CD4-positive, alpha-beta T cell treated with Interleukin-6 for 4 hours (primary cell): ENCODE results near the gene EIF4G3.

Source experiments
- DNase-seq: peaks from one replicate; pipeline ENCODE4 v3.0.0-alpha.2; 2020; ENCODE audit warnings: mixed read lengths

The EIF4G3 gene

DNA sequence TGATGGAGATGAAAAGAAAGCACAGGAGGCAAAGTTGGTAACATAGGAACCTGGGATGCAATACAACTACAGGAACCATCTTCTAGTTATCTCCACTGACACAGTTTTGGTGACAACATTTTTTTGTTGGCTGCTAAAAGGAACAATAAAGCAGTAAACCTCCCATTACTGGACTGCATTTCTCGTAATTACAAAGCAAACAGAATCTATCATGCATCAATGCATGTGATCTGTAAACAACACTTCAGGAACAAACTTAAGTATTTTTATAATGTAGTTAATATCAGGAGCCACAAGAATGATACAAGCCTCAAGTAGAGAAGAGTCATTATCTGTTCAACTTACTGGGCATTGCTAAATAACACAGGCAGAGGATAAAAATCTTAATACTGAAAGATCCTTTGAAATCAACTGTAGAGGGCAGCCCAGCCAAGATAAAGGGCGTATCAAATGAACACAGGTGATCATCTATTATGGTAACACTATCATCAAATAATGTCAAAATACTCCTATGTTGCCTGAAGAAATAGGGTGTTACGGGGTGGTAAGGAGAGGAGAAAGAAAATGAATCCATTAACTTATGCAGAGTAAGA is 193.3 kb downstream of the EIF4G3 start:
- no peak for DNase-seq

DNA sequence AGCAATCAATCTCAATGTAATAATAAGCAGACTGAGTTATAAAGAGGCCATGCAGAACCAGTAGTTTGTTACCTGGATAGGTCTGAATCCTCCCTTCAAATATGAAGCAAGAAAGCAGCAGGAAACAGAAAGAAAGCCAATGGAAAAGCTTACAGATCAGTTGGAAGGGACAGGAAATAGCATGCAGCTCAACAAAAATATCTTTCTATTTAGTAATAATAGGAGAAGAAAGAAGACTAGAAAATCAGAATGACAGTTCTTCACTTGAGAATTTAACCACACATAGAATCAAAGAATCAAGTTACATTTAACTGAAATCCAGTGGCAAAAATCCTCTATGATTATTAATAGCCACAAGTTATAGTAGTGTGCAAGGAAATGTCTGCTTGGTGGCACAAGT is 194.4 kb downstream of the EIF4G3 start:
- DNase-seq: no peak

DNA sequence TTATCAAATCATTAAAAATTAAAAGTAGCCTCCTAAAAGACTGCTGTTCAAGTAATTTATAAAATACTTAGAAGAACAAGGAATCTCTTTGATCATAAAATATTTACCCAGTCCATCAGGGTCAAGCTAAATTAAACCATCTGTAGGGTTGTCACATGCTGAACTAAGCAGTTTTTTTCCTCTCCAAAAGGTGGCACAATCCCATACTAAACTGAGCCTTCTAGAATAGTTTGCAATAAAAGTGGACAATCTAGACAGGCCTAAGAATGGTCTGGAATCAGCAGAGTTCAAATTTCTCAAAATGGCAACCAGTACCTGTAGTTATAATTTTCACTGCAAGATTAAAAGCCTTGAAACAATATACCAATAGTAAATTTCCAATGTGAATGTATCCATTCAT is 194.8 kb downstream of the EIF4G3 start:
- no peak for DNase-seq

DNA sequence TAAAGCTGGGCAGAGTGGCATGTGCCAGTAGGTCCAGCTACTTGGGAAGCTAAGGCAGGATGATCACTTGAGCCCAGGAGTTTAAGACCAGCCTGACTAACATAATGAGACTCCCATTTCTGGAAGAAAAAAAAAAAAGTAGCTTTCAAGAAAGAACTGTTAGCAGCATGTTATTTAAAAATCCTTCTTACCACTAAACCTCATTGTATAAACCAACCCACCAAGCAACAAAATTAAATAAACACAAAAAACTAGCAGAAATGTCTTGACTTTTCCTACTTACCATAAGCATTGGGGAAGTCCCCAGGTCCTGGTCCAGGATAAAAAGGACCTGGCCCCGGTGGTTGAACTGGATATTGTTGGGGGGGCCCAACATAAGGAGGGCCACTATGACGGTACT is 196.6 kb downstream of the EIF4G3 start:
- no peak for DNase-seq

DNA sequence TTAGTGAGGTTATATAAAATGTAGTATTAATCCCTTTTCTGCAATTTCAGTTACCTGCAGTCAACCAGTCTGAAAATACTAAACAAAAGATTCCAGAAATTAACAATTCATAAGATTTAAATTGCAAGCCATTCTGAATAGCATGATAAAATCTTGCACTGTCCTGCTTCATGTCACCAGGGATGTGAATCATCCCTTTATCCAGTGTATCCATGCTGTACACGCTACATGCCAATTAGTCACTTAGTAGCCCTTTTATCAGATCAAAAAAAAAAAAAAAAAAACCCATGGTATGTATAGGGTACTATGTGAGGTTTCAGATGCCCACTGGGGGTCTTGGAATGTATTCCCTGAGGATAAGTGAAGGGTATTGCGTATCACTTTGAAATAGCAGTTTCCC is 198.3 kb downstream of the EIF4G3 start:
- DNase-seq: no peak

DNA sequence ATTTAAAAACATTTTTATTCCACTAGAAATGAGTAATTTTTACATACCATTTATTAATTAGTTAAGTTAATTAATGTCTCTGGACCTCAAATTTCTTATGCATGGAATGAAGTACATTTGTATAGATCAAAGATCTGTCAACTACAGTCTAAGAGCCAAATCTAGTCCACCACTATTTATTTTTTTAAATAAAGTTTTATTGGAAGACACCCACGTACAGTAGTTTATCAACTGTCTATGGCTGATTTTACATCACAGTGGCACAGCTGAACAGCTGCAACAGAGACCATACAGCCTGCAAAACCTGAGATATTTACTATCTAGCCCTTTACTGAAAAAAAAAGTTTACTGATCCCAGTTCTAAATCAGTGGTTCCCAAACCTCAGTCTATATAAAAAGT is 201.0 kb downstream of the EIF4G3 start:
- DNase-seq: no peak

DNA sequence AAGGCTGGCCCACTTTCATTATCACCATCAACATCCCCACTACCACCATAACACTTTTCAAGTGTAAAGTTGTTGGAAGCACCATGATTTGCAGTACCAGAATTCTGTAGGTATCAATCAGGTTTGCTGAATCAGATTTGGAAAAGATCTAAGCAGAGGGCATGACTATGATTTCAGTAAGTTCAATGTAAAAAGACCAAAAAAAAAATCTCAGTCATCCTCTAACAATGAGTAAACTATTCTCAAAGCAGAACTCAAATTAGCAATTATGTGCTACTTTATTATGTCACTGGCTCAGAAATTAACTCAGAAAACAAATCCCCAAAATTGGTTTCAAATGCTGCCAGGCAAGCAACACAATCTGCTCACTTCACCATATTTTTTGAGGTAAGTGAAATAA is 201.7 kb downstream of the EIF4G3 start:
- no peak for DNase-seq

DNA sequence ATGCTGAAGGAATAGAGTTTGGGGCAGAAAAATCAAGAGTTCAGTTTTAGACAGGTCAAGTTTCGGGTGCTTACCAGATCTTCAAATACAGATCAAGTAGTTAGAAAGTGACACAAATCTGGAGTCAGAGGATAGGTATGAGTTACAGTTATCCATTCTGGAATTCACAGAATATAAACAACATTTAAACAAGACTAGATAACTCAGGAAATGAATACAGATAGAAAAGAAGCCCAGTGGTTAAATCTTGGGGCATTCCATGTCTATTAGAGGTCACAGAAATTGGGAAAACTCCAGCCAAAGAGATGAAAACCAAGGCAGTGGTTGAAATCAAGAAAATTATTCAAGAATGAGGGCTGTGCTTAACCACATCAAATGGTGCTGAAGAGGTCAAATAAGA is 202.6 kb downstream of the EIF4G3 start:
- DNase-seq: no peak

DNA sequence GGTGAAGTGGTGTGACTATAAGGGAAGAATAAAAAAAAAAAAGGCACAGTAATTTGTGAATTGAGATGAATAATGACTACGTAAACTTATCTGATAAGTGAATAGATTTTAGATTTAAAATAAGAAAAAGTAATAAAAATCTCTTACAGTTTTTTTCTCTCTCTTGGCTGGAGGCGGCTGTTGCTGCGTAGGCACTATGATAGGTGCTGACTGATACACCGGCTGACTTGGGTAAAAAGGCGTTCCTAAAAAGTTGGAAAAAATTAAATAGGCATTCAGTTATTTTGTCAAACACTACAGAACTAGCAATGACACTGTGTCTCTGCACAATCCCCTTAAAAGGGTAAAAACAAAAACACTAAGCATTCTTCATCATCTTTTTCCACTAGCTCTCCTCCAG is 203.8 kb downstream of the EIF4G3 start:
- DNase-seq: no peak

DNA sequence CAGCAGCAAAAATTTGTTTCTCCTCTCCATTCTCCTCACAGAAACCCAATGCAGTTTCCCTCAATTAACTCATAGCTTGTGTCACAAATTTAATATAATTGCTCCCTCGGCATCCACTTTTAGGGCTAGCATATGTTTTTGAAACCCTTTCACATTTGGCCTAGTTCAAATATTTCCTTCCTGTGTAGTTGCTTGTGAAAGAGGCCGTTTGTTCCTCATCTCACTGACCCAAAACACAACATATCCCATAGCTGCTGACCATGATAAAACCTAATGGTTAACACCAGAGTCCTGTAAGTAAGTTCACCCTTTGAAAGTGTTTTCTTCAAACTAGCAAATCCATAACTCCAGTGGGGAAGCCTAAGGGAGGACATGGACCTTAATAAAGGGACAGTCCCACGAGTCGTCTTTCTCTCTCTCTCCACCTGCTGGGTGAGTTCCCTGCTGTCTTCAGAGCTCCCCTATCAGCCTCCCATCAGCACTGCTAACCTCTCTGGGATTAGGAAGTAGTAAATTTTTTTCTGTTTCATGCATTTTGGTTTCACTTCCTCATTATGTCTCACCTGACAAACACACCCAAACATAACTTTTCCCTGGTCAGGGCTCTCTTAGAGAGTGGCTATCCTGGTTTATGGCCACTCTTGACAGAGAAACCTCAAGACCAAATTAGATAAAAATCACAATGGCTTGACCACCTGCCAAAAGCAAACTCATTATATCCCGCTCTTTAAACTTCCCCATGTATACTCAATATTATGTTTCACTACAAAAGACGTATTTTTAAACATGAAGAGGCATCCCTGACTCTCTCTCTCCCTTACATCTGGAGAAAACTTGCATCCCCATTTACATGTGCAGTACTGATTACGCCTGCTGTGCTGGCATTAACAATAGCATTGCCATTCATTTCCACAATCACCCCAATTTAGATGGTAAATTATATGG is 211.9 kb downstream of the EIF4G3 start:
- no peak for DNase-seq

DNA sequence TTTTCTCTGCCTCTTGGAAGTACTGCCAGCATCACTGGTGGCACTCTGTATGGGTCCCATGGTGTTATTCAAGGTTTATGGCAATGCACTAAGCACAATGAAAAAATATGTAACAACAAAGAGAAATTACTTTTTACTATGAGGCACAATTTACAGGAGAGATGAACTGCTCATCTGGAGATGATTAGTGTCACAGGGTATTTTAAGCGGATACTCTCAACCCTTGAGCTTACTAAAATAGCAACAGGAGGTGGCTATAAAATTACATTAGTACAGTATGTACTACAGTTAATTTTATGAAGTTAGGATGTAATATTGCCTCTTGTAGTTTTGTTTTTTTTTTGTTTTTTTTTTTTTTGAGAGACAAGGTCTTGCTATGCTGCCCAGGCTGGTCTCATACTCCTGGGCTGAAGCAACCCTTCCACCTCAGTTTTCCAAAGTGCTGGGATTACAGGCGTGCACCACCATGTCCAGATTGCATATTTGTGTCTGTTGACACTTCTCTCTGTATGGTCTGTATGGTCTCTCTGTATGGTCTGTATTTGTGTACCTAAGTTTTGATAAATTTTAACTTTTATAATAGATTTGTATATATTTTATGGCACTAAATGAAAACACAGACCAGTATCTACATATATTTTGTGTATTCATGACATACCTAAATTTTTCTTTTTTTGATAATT is 214.0 kb downstream of the EIF4G3 start:
- DNase-seq: no peak

DNA sequence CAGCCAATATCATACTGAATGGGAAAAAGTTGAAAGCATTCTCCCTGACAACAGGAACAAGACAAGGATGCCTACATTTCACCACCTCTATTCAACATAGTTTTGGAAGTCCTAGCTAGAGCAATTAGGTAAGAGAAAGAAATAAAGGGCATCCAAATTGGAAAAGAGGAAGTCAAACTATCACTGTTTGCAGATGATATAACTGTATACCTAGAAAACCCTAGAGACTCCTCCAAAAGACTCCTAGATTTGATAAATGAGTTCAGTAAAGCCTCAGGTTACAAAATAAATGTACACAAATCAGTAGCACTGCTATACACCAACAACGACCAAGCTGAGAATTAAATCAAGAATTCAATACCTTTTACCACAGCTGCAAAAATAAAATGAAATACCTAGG is 218.3 kb downstream of the EIF4G3 start:
- DNase-seq: no peak

DNA sequence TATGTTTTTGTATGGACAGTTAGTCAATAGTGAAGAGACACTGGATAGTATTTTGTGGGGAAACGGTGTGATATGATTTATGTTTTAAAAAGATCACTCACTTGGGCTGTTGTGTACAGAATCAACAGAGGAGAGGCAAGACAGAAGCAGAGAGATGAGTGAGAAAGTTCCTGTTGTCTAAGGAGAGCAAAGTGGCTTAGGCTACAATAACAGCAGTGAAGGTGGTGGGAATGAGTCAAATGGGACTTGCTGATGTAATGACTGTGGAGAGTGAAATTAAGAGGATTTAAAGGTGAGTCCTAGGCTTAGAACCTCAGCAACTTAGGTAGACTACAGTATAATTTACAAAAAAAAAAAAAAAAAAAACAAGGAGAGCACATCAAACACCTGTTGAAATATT is 220.4 kb downstream of the EIF4G3 start:
- no peak for DNase-seq

DNA sequence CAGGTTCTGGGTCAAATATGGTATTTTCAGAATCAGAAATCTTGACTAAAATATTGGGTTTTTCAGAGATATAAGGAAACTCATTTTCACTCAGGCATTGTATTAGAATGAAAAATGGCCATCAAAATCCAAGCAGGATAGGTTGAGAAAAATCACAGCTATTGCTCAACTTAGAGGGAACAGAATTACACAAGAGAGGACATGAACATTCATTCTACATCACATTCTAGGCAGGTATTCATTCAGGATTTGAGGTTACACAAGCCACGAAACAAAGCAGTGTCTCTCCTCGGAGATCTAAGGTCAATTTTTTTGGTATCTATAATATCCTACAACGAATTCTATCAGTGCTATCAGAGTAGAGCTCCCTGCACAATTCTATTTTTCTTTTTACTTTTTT is 226.0 kb downstream of the EIF4G3 start:
- no peak for DNase-seq

DNA sequence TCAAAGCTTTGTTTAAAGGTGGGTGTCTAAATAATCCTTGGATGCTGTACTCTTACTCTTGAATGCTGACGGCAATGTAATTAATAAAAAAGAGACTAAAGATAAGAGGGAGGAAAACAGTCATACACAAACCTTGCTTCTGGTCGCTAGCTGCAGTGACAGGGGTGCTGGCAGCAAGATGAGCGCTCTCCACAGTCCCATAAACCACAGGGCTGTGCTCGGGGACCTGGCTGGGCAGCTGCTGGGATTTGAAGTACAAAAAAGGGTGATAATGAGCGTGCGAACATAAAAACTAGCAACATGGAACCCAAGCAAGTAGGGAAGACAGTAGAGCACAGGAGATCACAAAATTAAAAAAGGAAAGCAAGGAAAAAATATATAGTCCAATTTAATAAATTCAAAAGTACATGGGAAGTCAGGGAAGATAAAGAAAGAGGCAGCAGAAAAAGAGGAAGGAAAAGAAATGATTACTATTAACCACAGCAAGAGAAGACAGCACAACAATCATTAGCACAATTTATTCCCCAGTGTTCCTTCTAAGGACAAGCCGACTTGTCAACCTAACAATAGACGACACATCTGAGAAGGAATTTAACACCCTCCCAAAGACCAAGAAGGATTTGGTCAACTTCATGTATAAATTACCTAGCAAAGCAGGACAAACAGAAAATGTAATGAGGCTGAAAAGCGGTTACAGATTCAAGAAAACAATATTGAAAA is 226.7 kb downstream of the EIF4G3 start:
- no peak for DNase-seq

DNA sequence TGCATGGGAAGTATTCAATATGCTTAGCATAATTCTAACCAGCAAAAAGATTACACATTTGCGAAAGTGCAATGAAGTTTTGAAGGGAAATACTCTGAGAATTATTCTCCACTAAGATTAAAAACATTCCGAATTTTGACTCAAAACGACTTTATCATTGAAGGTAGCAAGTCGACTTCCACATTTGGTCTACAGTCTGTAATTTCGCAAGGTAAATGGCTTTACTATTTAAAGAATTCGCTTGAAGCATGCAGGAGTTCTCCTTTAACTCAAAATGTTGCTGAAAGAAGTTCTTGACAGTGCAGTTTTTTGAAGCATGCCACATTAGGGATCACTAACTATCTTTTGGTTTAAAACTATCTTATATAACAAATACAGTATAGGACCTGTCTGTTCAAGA is 228.6 kb downstream of the EIF4G3 start:
- no peak for DNase-seq

DNA sequence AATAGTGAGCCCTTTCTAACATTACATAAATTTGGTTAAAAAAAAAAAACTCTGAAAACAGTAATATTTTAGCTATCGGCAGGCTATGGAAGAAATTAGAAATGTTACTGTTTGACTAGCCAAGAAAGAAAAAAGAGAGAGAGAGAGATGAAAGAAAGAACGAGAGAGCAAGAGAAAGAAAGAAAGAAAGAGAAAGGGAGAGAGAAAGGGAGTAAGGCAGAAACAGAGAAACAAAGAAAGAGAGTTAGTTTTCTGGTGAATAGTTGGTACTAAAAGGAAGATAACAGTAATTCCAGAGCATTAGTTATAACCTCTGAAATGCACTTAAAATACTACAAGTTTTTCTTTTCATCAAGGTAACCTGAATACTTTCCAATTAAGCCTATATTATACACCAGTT is 229.3 kb downstream of the EIF4G3 start:
- no peak for DNase-seq

DNA sequence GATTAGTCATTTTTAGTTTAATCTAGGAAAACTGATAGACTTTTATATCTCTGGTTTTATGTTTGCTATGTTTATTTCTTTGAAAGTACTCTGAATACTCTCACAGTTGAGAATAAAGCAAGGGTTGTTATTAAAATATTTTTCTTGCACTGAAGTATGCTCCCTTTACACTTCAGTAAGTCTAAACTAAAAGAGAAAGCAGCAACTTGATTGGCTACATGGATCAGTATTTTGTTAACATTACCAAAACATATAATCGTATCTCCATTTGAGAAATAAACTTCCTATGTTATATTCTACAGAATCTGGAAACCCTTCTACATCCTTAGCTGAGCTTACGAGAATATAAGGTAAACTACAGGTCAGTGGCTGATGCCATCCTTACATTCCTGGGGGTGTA is 240.1 kb downstream of the EIF4G3 start:
- no peak for DNase-seq

DNA sequence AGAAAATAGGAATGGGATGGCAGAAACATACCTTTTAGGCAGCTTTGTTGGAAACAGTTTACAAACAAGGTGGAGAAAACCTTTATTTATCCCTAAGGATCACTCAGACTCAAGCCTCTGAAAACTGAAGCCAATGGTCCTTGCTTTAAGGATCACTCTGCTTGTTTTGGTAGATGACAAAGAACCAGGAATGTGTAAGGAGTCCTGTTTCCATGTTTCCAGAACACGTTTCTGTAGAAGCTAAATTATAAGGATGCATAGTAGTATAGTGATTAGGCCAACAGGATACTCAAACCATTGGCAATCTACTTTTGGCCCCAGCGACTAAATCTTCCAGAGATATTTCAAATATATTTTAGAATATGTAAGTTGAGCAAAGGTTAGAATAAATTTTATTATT is 240.5 kb downstream of the EIF4G3 start:
- DNase-seq: no peak

DNA sequence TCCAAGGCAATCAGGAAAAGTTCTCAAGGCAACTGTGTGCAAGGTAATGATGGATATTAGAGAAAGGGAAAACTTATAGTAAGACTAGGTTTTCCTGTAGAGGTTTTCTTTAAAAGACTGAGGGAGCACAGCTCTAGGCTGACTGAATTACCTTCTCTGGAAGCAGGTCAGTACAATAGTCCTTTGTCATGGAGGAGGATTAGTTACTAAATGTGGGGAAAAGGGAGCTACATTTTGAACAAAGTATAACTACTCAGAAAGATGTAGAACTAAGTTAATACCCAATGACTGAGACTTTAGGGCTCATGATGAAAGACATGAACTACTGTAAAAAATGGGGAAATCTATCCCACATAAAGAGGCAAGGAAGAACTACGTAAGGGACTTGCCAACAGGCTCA is 241.0 kb downstream of the EIF4G3 start:
- no peak for DNase-seq

DNA sequence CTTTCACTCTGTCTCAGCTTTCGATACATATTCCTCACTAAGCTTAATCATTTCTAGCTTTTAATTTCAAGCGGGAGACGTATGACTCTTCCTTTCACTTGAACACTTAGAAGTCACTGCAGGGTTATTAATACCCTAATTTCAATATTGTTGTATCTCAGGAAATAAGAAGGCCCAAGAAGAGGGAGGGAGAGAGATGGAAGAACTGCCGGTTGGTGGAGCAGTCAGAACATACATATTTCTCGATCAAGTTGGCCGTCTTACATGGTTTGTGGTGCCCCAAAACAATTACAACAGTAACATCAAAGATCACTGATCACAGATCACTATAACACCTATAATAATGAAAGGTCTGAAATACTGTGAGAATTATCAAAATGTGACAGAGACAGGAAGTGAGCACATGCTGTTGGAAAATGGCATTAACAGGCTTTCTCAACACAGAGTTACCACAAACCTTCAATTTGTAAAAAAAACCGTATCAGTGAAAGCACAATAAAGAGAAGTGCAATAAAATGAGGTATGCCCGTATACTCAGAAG is 244.2 kb downstream of the EIF4G3 start:
- no peak for DNase-seq

DNA sequence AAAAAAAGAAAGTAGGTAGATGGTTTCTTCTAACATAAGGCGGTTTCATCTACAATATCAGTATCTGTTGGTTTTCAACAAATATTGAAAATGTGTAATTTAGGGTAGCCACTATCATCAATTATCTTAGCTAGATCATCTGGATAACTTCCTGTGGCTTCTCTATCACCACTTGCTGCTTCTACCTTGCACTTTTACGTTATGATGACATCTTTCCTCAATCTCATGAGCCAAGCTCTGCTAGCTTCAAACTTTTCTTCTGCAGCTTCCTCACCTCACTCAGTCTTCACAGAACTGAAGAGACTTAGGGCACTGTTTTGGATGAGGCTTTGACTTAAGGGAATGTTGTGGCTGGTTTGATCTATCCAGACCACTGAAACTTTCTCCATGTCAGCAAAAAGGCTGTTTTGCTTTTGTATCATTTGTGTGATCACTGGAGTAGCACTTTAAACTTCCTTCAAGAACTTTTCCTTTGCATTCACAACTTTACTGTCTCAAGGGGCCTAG is 244.7 kb downstream of the EIF4G3 start:
- DNase-seq: no peak

DNA sequence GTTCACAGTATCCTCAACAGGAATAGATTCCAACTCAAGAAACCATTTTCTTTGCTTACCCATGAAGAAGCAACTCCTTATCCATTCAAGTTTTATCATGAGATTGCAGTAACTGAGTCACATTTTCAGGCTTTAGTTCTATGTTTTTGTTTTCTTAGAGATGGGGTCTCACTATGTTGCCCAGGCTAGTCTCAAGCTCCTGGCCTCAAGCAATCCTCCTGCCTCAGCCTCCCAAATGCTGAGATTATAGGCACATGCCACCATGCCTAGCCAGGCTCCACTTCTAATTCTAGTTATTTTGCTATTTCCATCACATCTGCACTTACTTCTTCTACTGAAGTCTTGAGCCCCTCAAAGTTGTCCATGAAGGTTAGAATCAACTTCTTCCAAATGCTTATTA is 246.3 kb downstream of the EIF4G3 start:
- DNase-seq: no peak
